ENCODE data around the gene UBA1. TPM values are rescaled to one million over a fixed set of nuclear protein-coding genes. Genes with fewer than 3 reads are reported as not detected.

UBA1 gene
- polyA plus RNA-seq, 1 donor (not counting 4 experiments of a cell fraction or from before 2014, with no cell fraction given) = 236 TPM

DNA sequence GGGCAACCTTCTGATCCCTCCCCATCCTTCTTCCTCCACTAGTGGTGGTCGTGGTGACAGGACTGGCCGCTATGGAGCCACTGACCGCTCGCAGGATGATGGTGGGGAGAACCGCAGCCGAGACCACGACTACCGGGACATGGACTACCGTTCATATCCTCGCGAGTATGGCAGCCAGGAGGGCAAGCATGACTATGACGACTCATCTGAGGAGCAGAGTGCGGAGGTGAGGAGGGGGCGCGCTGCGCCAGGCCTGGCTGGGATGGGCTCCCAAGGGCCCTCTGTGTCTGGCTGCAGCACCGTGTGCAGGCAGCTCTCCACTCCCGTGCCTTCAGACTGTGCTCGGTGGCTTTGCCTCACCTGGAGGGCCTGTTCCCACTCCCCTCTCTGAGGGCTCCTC is 24.4 kb upstream of the UBA1 start:
- FAIRE-seq (no peak), DNase-seq (ENCODE audit: low read depth, low spot score) (no peak)
- Histone ChIP-seq H3K4me2 (ENCODE audit: control insufficient read depth, extremely low read depth, insufficient read depth, low read depth, low read length) (no peak overlapping the region), H4K20me1 (ENCODE audit: control insufficient read depth, extremely low read depth, insufficient read depth, low read length) (no peaks in the 10 kb centered on the region), H3K9me3 (ENCODE audit: control insufficient read depth, low read depth, low read length) (no peaks in the 10 kb centered on the region), H3K4me3 (ENCODE audit: control insufficient read depth in 2 of 3, extremely low read depth in 1 of 3, insufficient read depth in 2 of 3, low read depth in 1 of 3, low read length in 3 of 3) (no peak overlapping the region), H3K36me3 (ENCODE audit: control insufficient read depth in 2 of 2, extremely low read depth in 1 of 2, insufficient read depth in 2 of 2, low read length in 2 of 2) (peaks cover 0 to 2% of the 10 kb centered on the region in 2 experiments), H3K79me2 (ENCODE audit: control insufficient read depth, insufficient read depth, low read length) (peaks cover 5% of the 10 kb centered on the region), H3K9me1 (ENCODE audit: control insufficient read depth, extremely low read depth, insufficient read depth, low read length) (no peaks in the 10 kb centered on the region), H3K9ac (ENCODE audit: control insufficient read depth, extremely low read depth, insufficient read depth, low read length) (no peak overlapping the region), H3K4me1 (ENCODE audit: control insufficient read depth, extremely low read depth, insufficient read depth, low read length) (no peaks in the 10 kb centered on the region), H3K27ac (ENCODE audit: control insufficient read depth, insufficient read depth, low read length) (no peak overlapping the region), H3K27me3 (ENCODE audit: control insufficient read depth, extremely low read depth, insufficient read depth, low read length) (no peaks in the 10 kb centered on the region), H2AFZ (ENCODE audit: control insufficient read depth, low read length) (no peak overlapping the region)
- TF ChIP-seq, protein P1, sequence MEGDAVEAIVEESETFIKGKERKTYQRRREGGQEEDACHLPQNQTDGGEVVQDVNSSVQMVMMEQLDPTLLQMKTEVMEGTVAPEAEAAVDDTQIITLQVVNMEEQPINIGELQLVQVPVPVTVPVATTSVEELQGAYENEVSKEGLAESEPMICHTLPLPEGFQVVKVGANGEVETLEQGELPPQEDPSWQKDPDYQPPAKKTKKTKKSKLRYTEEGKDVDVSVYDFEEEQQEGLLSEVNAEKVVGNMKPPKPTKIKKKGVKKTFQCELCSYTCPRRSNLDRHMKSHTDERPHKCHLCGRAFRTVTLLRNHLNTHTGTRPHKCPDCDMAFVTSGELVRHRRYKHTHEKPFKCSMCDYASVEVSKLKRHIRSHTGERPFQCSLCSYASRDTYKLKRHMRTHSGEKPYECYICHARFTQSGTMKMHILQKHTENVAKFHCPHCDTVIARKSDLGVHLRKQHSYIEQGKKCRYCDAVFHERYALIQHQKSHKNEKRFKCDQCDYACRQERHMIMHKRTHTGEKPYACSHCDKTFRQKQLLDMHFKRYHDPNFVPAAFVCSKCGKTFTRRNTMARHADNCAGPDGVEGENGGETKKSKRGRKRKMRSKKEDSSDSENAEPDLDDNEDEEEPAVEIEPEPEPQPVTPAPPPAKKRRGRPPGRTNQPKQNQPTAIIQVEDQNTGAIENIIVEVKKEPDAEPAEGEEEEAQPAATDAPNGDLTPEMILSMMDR (optimal IDR thresholded peaks at IDR 0.05 in 1 of 3, IDR thresholded peaks at IDR 0.05 in 1 of 3, conservative IDR thresholded peaks at IDR 0.05 in 1 of 3; ENCODE audit: extremely low read depth in 1 of 3, insufficient read depth in 2 of 3, low read length in 3 of 3) = no peak
- no peak for TF ChIP-seq EZH2 (IDR thresholded peaks at IDR 0.05; ENCODE audit: low read length)
- dilution Hi-C loops (cut with MboI; ENCODE audit: extremely low pct_ligation_motif_present, low sequenced_read_pairs) = no loop called here

DNA sequence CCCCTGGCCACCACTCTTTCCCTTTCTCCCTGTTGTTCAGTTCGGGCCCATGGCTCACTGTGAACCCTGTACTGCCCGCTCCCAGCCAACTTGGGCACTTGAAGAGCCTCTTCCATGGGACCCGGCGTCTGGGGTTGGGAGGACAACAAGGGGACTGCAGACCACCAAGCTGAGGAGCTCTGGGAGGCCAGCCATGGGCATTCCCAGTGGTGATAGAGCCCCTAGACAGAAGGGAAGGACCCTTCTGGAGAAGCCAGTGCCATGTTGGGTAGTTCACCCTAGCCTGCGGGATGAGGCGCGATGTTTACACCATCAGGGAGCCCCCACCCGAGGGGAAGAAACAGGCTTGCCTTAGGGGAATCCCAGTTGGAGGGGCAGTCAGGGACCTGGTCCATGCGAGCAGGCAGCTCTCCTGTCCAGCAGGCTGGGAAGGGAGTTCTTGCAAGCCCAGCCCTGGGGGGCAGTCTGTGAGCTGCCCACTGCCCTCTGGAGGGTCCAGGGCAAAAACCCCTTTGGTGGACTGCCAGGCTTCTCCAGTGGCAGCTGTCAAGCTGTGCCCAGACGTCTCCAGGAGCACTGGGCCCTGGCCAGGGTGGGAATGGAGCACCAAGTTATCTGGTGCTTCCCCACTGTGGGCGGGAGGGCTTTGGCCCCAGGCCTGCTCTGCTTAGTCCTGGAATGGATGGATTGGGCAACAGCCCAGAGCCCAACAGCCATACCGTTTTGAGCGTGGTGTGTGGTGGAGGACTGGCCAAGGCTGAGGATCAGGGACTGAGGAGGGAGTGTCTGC is 23.7 kb upstream of the UBA1 start:
- peaks cover 2% of the 10 kb centered on the region for H3K79me2 ChIP-seq (ENCODE audit: control insufficient read depth, insufficient read depth, low read length)
- H2AFZ ChIP-seq (ENCODE audit: control insufficient read depth, low read length) = no peak overlapping the region
- H3K4me2 ChIP-seq (ENCODE audit: control insufficient read depth, extremely low read depth, insufficient read depth, low read depth, low read length) = no peak overlapping the region
- no peak overlapping the region for H3K4me3 ChIP-seq (ENCODE audit: control insufficient read depth in 2 of 3, extremely low read depth in 1 of 3, insufficient read depth in 2 of 3, low read depth in 1 of 3, low read length in 3 of 3)
- H4K20me1 ChIP-seq (ENCODE audit: control insufficient read depth, extremely low read depth, insufficient read depth, low read length) = no peaks in the 10 kb centered on the region
- DNase-seq (ENCODE audit: low read depth, low spot score) (no peak), FAIRE-seq (no peak)
- TF ChIP-seq EZH2 (IDR thresholded peaks at IDR 0.05; ENCODE audit: low read length) = no peak
- TF ChIP-seq, protein P1 (optimal IDR thresholded peaks at IDR 0.05 in 1 of 3, IDR thresholded peaks at IDR 0.05 in 1 of 3, conservative IDR thresholded peaks at IDR 0.05 in 1 of 3; ENCODE audit: extremely low read depth in 1 of 3, insufficient read depth in 2 of 3, low read length in 3 of 3) = no peak
- H3K9me1 ChIP-seq (ENCODE audit: control insufficient read depth, extremely low read depth, insufficient read depth, low read length) = no peaks in the 10 kb centered on the region
- no peaks in the 10 kb centered on the region for H3K9me3 ChIP-seq (ENCODE audit: control insufficient read depth, low read depth, low read length)
- peaks cover 0 to 2% of the 10 kb centered on the region in 2 experiments for H3K36me3 ChIP-seq (ENCODE audit: control insufficient read depth in 2 of 2, extremely low read depth in 1 of 2, insufficient read depth in 2 of 2, low read length in 2 of 2)
- H3K27me3 ChIP-seq (ENCODE audit: control insufficient read depth, extremely low read depth, insufficient read depth, low read length) = no peaks in the 10 kb centered on the region
- no peaks in the 10 kb centered on the region for H3K4me1 ChIP-seq (ENCODE audit: control insufficient read depth, extremely low read depth, insufficient read depth, low read length)
- no peak overlapping the region for H3K9ac ChIP-seq (ENCODE audit: control insufficient read depth, extremely low read depth, insufficient read depth, low read length)
- dilution Hi-C loops (cut with MboI; ENCODE audit: extremely low pct_ligation_motif_present, low sequenced_read_pairs) = no loop called here
- no peak overlapping the region for H3K27ac ChIP-seq (ENCODE audit: control insufficient read depth, insufficient read depth, low read length)
